ENCODE data around the gene ANK3. TPM values are rescaled to one million over a fixed set of nuclear protein-coding genes. Genes with fewer than 3 reads are reported as not detected.
A peak's percentile ranks its signal among the peaks of the same experiment; 100 is the strongest.

The ANK3 gene
- total RNA-seq, 1 donor from 2014 or later, result 65.3 TPM

DNA sequence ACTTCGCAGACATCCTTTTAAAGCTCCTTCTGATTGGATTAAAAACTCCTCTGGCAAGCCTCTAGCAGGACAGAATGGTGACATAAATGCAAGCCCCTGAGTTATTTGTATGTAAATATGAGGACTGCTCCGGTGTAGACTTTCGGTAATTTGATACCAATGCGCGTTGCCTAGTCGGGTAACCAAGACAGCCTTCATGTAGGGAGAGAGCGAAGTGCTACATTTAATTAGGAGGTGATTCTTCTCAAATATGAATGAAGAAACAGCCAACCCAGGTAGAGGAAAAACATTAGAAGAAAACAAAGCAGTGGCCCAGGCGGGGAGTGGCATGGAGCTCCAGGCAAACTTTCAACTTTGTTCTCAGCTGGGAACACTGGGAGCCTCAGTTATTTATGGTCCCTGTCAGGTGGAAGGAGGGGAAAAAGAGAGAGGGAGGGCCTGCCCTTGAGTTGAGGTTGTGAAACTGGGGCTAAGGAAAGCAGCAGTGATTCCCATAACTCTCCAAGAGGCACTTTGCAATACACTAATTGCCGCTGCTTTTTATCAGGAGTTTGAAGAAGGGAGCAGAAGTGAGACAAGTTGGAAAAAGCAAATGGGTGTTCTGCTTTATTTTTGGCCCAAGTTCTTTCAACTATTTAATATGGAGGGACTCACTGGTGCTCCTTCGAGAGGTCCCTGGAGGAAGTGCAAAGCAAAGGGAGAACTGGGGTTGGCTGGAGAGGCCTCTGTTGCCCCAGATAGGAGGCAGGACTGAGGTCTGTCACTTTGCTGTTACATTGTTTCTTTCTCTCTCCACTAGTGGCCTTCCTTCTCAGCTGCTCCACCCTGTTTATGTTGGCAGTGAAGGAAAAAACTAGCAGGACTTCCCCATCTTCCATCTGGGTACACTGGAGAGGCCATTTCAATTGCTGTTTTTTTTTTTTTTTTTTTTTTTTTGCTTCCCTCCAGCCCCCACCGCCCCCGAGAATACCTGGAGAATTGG lies 248.7 kb downstream of the ANK3 start:
- Histone ChIP-seq H3K9me3 (no peaks in the 10 kb centered on the region), H3K36me3 (no peaks in the 10 kb centered on the region), H3K27me3 (no peaks in the 10 kb centered on the region), H3K4me1 (peaks cover 24% of the 10 kb centered on the region), H3K4me3 (peak overlapping the region in 1 of 2 donors; percentile 22), H3K27ac (peak overlapping the region; percentile 8)
- TF ChIP-seq CTCF (IDR thresholded peaks at IDR 0.05), result no peak
- no peak for TF ChIP-seq POLR2A (IDR thresholded peaks at IDR 0.05)
- TF ChIP-seq POLR2AphosphoS5 (IDR thresholded peaks at IDR 0.05; ENCODE audit: insufficient read depth in 1 of 2, low read depth in 1 of 2), result peak in 1 of 2 donors; percentile 77
- DNase-seq (ENCODE audit: extremely low spot score in 2 of 2), result no peak
- intact Hi-C loops (cut with DNase I), result no loop called here

GRCh38 chr10:60139798-60140566 lies 249.7 kb downstream of the ANK3 start:
- peaks cover 24% of the 10 kb centered on the region for H3K4me1 ChIP-seq
- H3K27ac ChIP-seq, result peak overlapping the region; percentile 44
- peak overlapping the region; percentile 17 to 22 for H3K4me3 ChIP-seq
- DNase-seq (ENCODE audit: extremely low spot score in 2 of 2), result no peak
- TF ChIP-seq POLR2A (IDR thresholded peaks at IDR 0.05) (no peak), CTCF (IDR thresholded peaks at IDR 0.05) (no peak), POLR2AphosphoS5 (IDR thresholded peaks at IDR 0.05; ENCODE audit: insufficient read depth in 1 of 2, low read depth in 1 of 2) (no peak)
- H3K36me3 ChIP-seq, result no peaks in the 10 kb centered on the region
- intact Hi-C loops (cut with DNase I), result no loop called here
- no peaks in the 10 kb centered on the region for H3K27me3 ChIP-seq
- H3K9me3 ChIP-seq, result no peaks in the 10 kb centered on the region

DNA sequence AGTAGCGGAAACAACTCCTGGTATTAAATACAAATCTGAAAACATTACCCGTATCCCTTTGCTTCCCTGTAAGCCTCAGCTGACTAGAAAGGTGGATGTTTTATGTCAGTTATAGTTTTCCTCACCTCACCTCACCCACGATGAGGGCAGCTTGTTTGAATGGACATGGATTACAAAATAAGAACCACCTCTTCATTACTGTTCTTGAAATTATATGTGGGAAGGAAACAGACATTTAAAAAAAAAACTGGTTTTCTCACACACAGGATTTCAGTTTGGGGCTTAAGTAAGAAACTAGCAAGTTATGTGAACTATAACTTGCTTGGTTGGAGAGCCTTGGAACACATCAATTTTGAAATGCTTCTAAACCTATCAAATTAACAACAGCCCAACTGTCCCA lies 250.4 kb downstream of the ANK3 start:
- H3K9me3 ChIP-seq, result no peaks in the 10 kb centered on the region
- H3K4me1 ChIP-seq, result peaks cover 24% of the 10 kb centered on the region
- DNase-seq (ENCODE audit: extremely low spot score in 2 of 2), result no peak
- peak overlapping the region; percentile 44 for H3K27ac ChIP-seq
- intact Hi-C loops (cut with DNase I), result no loop called here
- H3K4me3 ChIP-seq, result peak overlapping the region in 1 of 2 donors; percentile 22
- H3K36me3 ChIP-seq, result no peaks in the 10 kb centered on the region
- no peaks in the 10 kb centered on the region for H3K27me3 ChIP-seq
- TF ChIP-seq CTCF (IDR thresholded peaks at IDR 0.05), result no peak
- TF ChIP-seq POLR2AphosphoS5 (IDR thresholded peaks at IDR 0.05; ENCODE audit: insufficient read depth in 1 of 2, low read depth in 1 of 2), result no peak
- no peak for TF ChIP-seq POLR2A (IDR thresholded peaks at IDR 0.05)

GRCh38 chr10:60138842-60139241 lies 250.8 kb downstream of the ANK3 start:
- Histone ChIP-seq H3K9me3 (no peaks in the 10 kb centered on the region), H3K27me3 (no peaks in the 10 kb centered on the region), H3K4me3 (peak overlapping the region in 1 of 2 donors; percentile 22), H3K27ac (no peak overlapping the region), H3K36me3 (no peaks in the 10 kb centered on the region), H3K4me1 (peaks cover 24% of the 10 kb centered on the region)
- TF ChIP-seq POLR2A (IDR thresholded peaks at IDR 0.05) (no peak), POLR2AphosphoS5 (IDR thresholded peaks at IDR 0.05; ENCODE audit: insufficient read depth in 1 of 2, low read depth in 1 of 2) (no peak), CTCF (IDR thresholded peaks at IDR 0.05) (no peak)
- DNase-seq (ENCODE audit: extremely low spot score in 2 of 2), result no peak
- intact Hi-C loops (cut with DNase I), result no loop called here

Measured in vagina (tissue), 2 donors.